HepG2 (cell line): Measurements from ENCODE around the gene ARL16. TPM values are rescaled to one million over a fixed set of nuclear protein-coding genes. Genes with fewer than 3 reads are reported as not detected.

ENCODE experiments used
- FOXO4 ChIP-seq: sonication (generic); formaldehyde crosslinking; conservative IDR thresholded peaks from 2 replicates; pipeline ENCODE4 v1.8.1; 2023; ENCODE audit warnings: missing genetic modification reagents
- KAT8 ChIP-seq: IDR thresholded peaks from 2 replicates; pipeline ENCODE4 v1.6.1; 2016; ENCODE audit warnings: missing genetic modification reagents, missing compliant biosample characterization
- MATR3 ChIP-seq: sonication (generic); formaldehyde crosslinking; IDR thresholded peaks from 2 replicates; pipeline ENCODE4 v1.4.0; 2020; ENCODE audit warnings: missing genetic modification reagents
- PHF20 ChIP-seq: sonication (generic); formaldehyde crosslinking; IDR thresholded peaks from 2 replicates; pipeline ENCODE4 v1.5.0; 2020; ENCODE audit warnings: mild to moderate bottlenecking, missing genetic modification reagents
- SIN3A ChIP-seq: IDR thresholded peaks from 2 replicates; pipeline ENCODE4 v1.6.1; 2011; ENCODE audit warnings: low read depth, mild to moderate bottlenecking, control low read depth, low read length, borderline replicate concordance
- SP4 ChIP-seq: sonication (generic); formaldehyde crosslinking; IDR thresholded peaks from 2 replicates; pipeline ENCODE4 v1.8.1; 2023; ENCODE audit warnings: mild to moderate bottlenecking, missing genetic modification reagents
- SPEN ChIP-seq: sonication (generic); formaldehyde crosslinking; IDR thresholded peaks from 2 replicates; pipeline ENCODE4 v1.5.1; 2020; ENCODE audit warnings: low read depth, mild to moderate bottlenecking, missing genetic modification reagents
- ZFP36L1 ChIP-seq: sonication (generic); formaldehyde crosslinking; IDR thresholded peaks from 2 replicates; pipeline ENCODE4 v1.8.0; 2022; ENCODE audit warnings: mild to moderate bottlenecking, missing genetic modification reagents, moderate library complexity
- ZNF33A ChIP-seq: sonication (generic); formaldehyde crosslinking; IDR thresholded peaks from 2 replicates; pipeline ENCODE4 v1.5.1; 2020; ENCODE audit warnings: missing genetic modification reagents, mild to moderate bottlenecking, moderate library complexity, borderline replicate concordance
- ZNF503 ChIP-seq: sonication (generic); formaldehyde crosslinking; IDR thresholded peaks from 2 replicates; pipeline ENCODE4 v1.4.0; 2020; ENCODE audit warnings: missing genetic modification reagents
- polyA plus RNA-seq, 8 experiments: library from polyadenylated mRNA; depleted of rRNA in 3 of 8; stranded (reverse) in 7 of 8; unstranded in 1 of 8; fragments of >200 nt; fragmentation: Illumina TruSeq in 4 of 8; extraction: Trizol in 4 of 8; gene quantifications; 2 replicates each; pipeline versions ENCODE4 v1.2.1 to v1.2.3, GENCODE V29; 2011 to 2016; ENCODE audit warnings: low read depth in 4 of 8, missing spikeins in 1 of 8, mixed read lengths in 1 of 8; ENCODE audit not compliant: insufficient read depth in 1 of 8
- total RNA-seq, 5 experiments: library from RNA; depleted of rRNA; stranded (reverse); fragments of >200 nt; fragmentation: Illumina TruSeq; extraction: Trizol; gene quantifications; 2 replicates each; pipeline ENCODE4 v1.2.3, GENCODE V29; 2016; ENCODE audit warnings: low read depth in 1 of 5
- TF ChIP-seq, protein P1 (sequence below): sonication (generic); formaldehyde crosslinking; IDR thresholded peaks from 2 replicates; pipeline ENCODE4 v1.4.0; 2020; ENCODE audit warnings: mild to moderate bottlenecking, missing genetic modification reagents
- TF ChIP-seq, protein P2 (sequence below): sonication (generic); formaldehyde crosslinking; IDR thresholded peaks from 2 replicates; pipeline ENCODE4 v1.8.0; 2022; ENCODE audit warnings: mild to moderate bottlenecking, missing genetic modification reagents; ENCODE audit not compliant: insufficient replicate concordance
- TF ChIP-seq, protein P3 (sequence below): sonication (generic); formaldehyde crosslinking; conservative IDR thresholded peaks from 2 replicates; pipeline ENCODE4 v1.8.0; 2022; ENCODE audit warnings: low read depth, missing genetic modification reagents

ARL16 gene
- total and polyA plus RNA-seq, 2 of the 13 experiments (the other 11 are each of a cell fraction or from before 2014, with no cell fraction given): 20.8 to 30.8 TPM

DNA sequence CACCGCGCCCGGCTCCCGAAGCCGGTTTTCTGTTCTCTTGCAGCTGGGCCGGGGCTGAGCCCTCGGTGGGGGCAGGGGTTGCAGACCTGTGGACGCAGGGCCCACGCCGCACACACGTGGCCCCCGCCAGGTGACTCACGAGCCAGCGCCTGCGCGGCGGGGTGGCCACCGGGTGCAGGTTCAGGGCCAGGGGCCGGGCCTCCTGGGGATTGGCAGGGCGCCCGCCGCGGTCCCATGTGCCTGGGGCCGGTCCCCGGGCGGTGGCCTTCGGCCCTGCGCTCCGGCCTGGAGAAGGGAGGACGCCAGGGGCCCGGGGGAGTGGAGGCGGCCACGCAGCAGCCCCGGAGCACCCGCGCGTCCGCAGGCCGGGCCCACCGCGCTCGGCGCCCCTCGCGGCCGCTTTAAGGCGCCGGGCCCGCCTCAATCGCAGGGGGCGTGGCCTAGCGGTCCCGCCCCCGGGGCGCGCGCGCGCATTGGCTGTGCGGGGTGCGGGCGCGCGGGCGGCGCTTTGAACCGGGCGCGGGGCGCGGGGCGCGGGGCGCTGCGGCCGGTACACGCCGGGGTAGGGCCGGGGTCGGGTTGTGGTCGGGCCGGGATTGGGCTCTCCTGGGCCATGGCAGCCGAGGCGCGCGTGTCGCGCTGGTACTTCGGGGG, 28.3 kb upstream of the ARL16 start, which contains the start of gene SLC25A10 (continued):
- TF ChIP-seq, protein P1, sequence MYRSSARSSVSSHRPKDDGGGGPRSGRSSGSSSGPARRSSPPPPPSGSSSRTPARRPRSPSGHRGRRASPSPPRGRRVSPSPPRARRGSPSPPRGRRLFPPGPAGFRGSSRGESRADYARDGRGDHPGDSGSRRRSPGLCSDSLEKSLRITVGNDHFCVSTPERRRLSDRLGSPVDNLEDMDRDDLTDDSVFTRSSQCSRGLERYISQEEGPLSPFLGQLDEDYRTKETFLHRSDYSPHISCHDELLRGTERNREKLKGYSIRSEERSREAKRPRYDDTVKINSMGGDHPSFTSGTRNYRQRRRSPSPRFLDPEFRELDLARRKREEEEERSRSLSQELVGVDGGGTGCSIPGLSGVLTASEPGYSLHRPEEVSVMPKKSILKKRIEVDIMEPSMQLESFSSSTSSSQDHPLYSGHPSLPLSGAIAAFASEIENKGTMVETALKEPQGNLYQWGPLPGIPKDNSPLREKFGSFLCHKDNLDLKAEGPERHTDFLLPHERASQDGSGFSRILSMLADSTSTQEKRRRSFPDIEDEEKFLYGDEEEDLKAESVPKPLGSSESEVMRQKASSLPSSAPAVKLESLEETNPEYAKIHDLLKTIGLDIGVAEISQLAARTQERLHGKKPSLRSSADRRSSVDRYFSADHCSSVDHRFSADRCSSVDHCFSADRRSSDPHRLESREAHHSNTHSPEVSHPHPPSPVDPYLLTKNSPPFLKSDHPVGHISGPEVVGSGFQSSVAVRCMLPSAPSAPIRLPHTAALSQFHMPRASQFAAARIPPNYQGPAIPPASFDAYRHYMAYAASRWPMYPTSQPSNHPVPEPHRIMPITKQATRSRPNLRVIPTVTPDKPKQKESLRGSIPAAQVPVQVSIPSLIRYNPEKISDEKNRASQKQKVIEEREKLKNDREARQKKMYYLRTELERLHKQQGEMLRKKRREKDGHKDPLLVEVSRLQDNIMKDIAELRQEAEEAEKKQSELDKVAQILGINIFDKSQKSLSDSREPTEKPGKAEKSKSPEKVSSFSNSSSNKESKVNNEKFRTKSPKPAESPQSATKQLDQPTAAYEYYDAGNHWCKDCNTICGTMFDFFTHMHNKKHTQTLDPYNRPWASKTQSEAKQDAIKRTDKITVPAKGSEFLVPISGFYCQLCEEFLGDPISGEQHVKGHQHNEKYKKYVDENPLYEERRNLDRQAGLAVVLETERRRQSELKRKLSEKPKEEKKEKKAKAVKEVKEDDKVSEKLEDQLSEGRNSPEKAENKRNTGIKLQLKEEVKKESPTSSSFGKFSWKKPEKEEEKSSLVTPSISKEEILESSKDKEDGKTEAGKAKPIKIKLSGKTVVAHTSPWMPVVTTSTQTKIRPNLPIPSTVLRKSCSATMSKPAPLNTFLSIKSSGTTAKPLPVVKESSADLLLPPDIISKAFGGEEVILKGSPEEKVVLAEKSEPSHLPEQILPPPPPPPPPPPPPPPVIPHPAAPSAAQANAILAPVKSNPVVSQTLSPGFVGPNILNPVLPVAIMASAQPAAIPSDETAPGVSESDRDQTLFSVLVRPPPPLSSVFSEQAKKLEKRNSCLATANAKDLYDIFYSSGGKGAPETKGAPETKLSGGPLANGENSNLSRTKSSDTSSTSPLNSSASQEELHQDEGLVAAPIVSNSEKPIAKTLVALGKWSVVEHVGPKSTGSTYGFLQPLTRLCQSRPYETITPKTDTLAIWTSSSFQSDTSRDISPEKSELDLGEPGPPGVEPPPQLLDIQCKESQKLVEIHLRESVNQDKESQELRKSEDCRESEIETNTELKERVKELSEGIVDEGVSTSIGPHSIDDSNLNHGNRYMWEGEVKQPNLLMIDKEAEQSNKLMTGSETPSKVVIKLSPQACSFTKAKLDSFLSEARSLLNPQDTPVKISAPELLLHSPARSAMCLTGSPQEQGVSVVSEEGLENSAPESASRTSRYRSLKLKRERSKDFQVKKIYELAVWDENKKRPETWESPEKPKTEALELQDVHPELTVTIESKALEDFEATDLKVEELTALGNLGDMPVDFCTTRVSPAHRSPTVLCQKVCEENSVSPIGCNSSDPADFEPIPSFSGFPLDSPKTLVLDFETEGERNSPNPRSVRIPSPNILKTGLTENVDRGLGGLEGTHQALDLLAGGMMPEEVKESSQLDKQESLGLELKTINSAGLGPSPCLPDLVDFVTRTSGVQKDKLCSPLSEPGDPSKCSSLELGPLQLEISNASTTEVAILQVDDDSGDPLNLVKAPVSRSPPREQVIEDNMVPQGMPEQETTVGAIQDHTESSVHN: peak; percentile 87; the same call in 1 of the 2 replicates
- TF ChIP-seq, protein P2, sequence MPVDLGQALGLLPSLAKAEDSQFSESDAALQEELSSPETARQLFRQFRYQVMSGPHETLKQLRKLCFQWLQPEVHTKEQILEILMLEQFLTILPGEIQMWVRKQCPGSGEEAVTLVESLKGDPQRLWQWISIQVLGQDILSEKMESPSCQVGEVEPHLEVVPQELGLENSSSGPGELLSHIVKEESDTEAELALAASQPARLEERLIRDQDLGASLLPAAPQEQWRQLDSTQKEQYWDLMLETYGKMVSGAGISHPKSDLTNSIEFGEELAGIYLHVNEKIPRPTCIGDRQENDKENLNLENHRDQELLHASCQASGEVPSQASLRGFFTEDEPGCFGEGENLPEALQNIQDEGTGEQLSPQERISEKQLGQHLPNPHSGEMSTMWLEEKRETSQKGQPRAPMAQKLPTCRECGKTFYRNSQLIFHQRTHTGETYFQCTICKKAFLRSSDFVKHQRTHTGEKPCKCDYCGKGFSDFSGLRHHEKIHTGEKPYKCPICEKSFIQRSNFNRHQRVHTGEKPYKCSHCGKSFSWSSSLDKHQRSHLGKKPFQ (CRISPR knock-in tag): peak; percentile 91
- TF ChIP-seq, protein P3, sequence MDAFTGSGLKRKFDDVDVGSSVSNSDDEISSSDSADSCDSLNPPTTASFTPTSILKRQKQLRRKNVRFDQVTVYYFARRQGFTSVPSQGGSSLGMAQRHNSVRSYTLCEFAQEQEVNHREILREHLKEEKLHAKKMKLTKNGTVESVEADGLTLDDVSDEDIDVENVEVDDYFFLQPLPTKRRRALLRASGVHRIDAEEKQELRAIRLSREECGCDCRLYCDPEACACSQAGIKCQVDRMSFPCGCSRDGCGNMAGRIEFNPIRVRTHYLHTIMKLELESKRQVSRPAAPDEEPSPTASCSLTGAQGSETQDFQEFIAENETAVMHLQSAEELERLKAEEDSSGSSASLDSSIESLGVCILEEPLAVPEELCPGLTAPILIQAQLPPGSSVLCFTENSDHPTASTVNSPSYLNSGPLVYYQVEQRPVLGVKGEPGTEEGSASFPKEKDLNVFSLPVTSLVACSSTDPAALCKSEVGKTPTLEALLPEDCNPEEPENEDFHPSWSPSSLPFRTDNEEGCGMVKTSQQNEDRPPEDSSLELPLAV (CRISPR knock-in tag): peak; percentile 90
- TF ChIP-seq SP4 (CRISPR knock-in tag) (peak; percentile 86), ZFP36L1 (peak; percentile 99), MATR3 (CRISPR knock-in tag) (no peak), FOXO4 (CRISPR knock-in tag) (no peak), ZNF33A (CRISPR knock-in tag) (no peak), SIN3A (peak; percentile 70), PHF20 (CRISPR knock-in tag) (peak; percentile 81), SPEN (CRISPR knock-in tag) (peak; percentile 97), ZNF503 (peak; percentile 91), KAT8 (CRISPR knock-in tag) (peak; percentile 95)
